GM12878 (cell line): Measurements from ENCODE around the gene LIX1L. TPM values are rescaled to one million over a fixed set of nuclear protein-coding genes. Genes with fewer than 3 reads are reported as not detected.

Experiments
- ATAC-seq: fragments of 200-7000 bp; cut with Tn5 transposase; 3 replicates; pipeline ENCODE4 v1.9.1; 2020; ENCODE audit warnings: mild to moderate bottlenecking, moderate library complexity
- BruUV-seq: library from RNA; stranded (reverse); fragments of 400-500 nt; replicated peaks from 2 replicates; lab custom pipeline; 2021; lab: Mats Ljungman, UMichigan
- CTCF ChIA-PET: fragments of 300-600 bp; sonication (Branson Sonifier 250); formaldehyde crosslinking; extraction: SDS; loops from one replicate; lab custom pipeline; 2021; ENCODE audit warnings: inconsistent platforms; lab: Yijun Ruan, JAX
- POLR2A ChIA-PET: fragments of 350-600 bp; formaldehyde crosslinking; extraction: SDS; loops from one replicate; lab custom pipeline; 2021; ENCODE audit warnings: inconsistent platforms; lab: Charles Lee
- RAD21 ChIA-PET: fragments of 300-600 bp; sonication (Branson Sonifier 250); formaldehyde crosslinking; loops from one replicate; lab custom pipeline; 2023; ENCODE audit warnings: antibody characterized with exemption; ENCODE audit not compliant: unreplicated experiment; lab: Charles Lee
- SMC1A ChIA-PET: fragments of 300-600 bp; sonication (Branson Sonifier 250); formaldehyde crosslinking; loops from one replicate; lab custom pipeline; 2023; ENCODE audit not compliant: unreplicated experiment, uncharacterized antibody; lab: Charles Lee
- DNase-seq: peaks from one replicate; pipeline ENCODE4 v3.0.0-alpha.2; 2011; ENCODE audit warnings: low read depth, low spot score
- FAIRE-seq: peaks from 3 replicates; lab custom pipeline; 2011; peaks lifted over from hg19 to GRCh38; lab: Jason Lieb, UNC
- H2AFZ ChIP-seq: 2 replicates; pipeline ENCODE4 v1.6.0; 2011; ENCODE audit warnings: low read depth, low read length, control low read depth; ENCODE audit not compliant: control insufficient read depth
- H3K27ac ChIP-seq: 2 replicates; pipeline ENCODE4 v1.5.1; 2011; ENCODE audit warnings: control low read depth; ENCODE audit not compliant: control insufficient read depth, insufficient read depth
- H3K27me3 ChIP-seq, 2 experiments: replicated peaks in 1 of 2; 2 replicates each; pipeline versions ENCODE4 v1.6.0 to v1.6.1; 2011; ENCODE audit warnings: low read length in 1 of 2; ENCODE audit not compliant: control insufficient read depth in 2 of 2, insufficient read depth in 2 of 2
- H3K36me3 ChIP-seq, 2 experiments: 2 replicates each; pipeline ENCODE4 v1.5.1; 2011; ENCODE audit warnings: low read length in 1 of 2; ENCODE audit not compliant: control insufficient read depth in 2 of 2, insufficient read depth in 2 of 2
- H3K4me1 ChIP-seq: 2 replicates; pipeline ENCODE4 v1.6.1; 2011; ENCODE audit warnings: mild to moderate bottlenecking, low read length, moderate library complexity, mixed read lengths; ENCODE audit not compliant: control insufficient read depth, insufficient read depth
- H3K4me2 ChIP-seq: 2 replicates; pipeline ENCODE4 v1.6.0; 2011; ENCODE audit warnings: control low read depth; ENCODE audit not compliant: control insufficient read depth, insufficient read depth
- H3K4me3 ChIP-seq: fragments of 200-600 bp; sonication (generic); 2 replicates; pipeline ENCODE4 v1.5.1; 2016
- H3K79me2 ChIP-seq: 2 replicates; pipeline ENCODE4 v1.6.0; 2011; ENCODE audit warnings: low read length; ENCODE audit not compliant: control insufficient read depth, insufficient read depth
- H3K9ac ChIP-seq: 2 replicates; pipeline ENCODE4 v1.8.0; 2011; ENCODE audit warnings: low read length, control low read depth, mixed read lengths; ENCODE audit not compliant: control insufficient read depth, insufficient read depth
- H3K9me3 ChIP-seq: replicated peaks from 3 replicates; pipeline ENCODE4 v1.5.1; 2011; ENCODE audit warnings: mild to moderate bottlenecking, low read length; ENCODE audit not compliant: control insufficient read depth, insufficient read depth
- H4K20me1 ChIP-seq: 2 replicates; pipeline ENCODE4 v1.6.0; 2011; ENCODE audit not compliant: control insufficient read depth, insufficient read depth
- BMI1 ChIP-seq: fragments of 450-650 bp; IDR thresholded peaks from 2 replicates; pipeline ENCODE4 v1.6.1; 2016; ENCODE audit warnings: mild to moderate bottlenecking, moderate library complexity, borderline replicate concordance
- CBX3 ChIP-seq: fragments of 200-600 bp; sonication (generic); IDR thresholded peaks from 2 replicates; pipeline ENCODE4 v1.6.1; 2016; ENCODE audit warnings: low read depth, borderline replicate concordance
- EP300 ChIP-seq, 2 experiments: fragments of 150-350 bp in 1 of 2; IDR thresholded peaks; 2 replicates each; pipeline ENCODE4 v1.6.1; 2011 to 2012; ENCODE audit warnings: low read depth in 2 of 2, low read length in 2 of 2, borderline replicate concordance in 1 of 2, improper control_type of control experiment in 1 of 2, inconsistent platforms in 1 of 2; ENCODE audit not compliant: control insufficient read depth in 1 of 2
- FOXM1 ChIP-seq: IDR thresholded peaks from 2 replicates; pipeline ENCODE4 v1.6.1; 2012; ENCODE audit warnings: low read depth, mild to moderate bottlenecking, inconsistent platforms, low read length, moderate library complexity
- HDAC6 ChIP-seq: fragments of 200-600 bp; sonication (generic); IDR thresholded peaks from one replicate; pipeline ENCODE4 v1.8.0; 2017; ENCODE audit warnings: antibody characterized with exemption; ENCODE audit not compliant: unreplicated experiment
- RUNX3 ChIP-seq: IDR thresholded peaks from 2 replicates; pipeline ENCODE4 v1.6.1; 2012; ENCODE audit warnings: low read length, inconsistent platforms
- SIX5 ChIP-seq: IDR thresholded peaks from 2 replicates; pipeline ENCODE4 v1.6.1; 2011; ENCODE audit warnings: mild to moderate bottlenecking, low read depth, low read length, moderate library complexity; ENCODE audit not compliant: severe bottlenecking
- SREBF2 ChIP-seq: IDR thresholded peaks from 2 replicates; pipeline ENCODE4 v1.6.1; 2012; ENCODE audit warnings: mild to moderate bottlenecking, low read length
- ZSCAN29 ChIP-seq: fragments of 450-650 bp; IDR thresholded peaks from 2 replicates; pipeline ENCODE4 v1.6.1; 2017; ENCODE audit warnings: mild to moderate bottlenecking, moderate library complexity
- WGBS: methylation state at CpG from one replicate; pipeline ENCODE4 v1.1.6; 2016; ENCODE audit warnings: low lambda C conversion rate; ENCODE audit not compliant: insufficient replicate concordance, insufficient coverage; ENCODE audit errors: missing lambda C conversion rate; 5-methylcytosine and 5-hydroxymethylcytosine counted together
- in situ Hi-C: fragments of 300-500 bp; cut with MboI; formaldehyde crosslinking; loops from 9 replicates; pipeline ENCODE4 v1.14.3; 2018; ENCODE audit warnings: mixed read lengths
- intact Hi-C: fragments of 100-400 bp; cut with micrococcal nuclease; formaldehyde crosslinking; loops from one replicate; pipeline ENCODE4 v1.14.2; 2022; ENCODE audit not compliant: unreplicated experiment
- polyA plus RNA-seq, 11 experiments: library from polyadenylated mRNA; depleted of rRNA in 4 of 11; unstranded in 6 of 11; stranded (reverse) in 5 of 11; fragments of >200 nt; fragmentation: Nextera tagmentation in 4 of 11; fragmentation: Illumina TruSeq in 1 of 11; extraction: Ambion mirVana in 4 of 11; extraction: Trizol in 1 of 11; gene quantifications; 1 replicate in 1 of 11; 2 replicates in 10 of 11; pipeline versions ENCODE4 v1.2.1 to v1.2.3, GENCODE V29; 2011 to 2016; ENCODE audit warnings: inconsistent platforms in 2 of 11, missing spikeins in 2 of 11, low read depth in 1 of 11
- total RNA-seq, 4 experiments: library from RNA; depleted of rRNA in 3 of 4; stranded (reverse); fragments of >200 nt in 3 of 4; fragmentation: Illumina TruSeq in 1 of 4; extraction: Trizol in 1 of 4; gene quantifications; 2 replicates each; pipeline versions ENCODE4 v1.2.1 to v1.2.3, GENCODE V29; 2013 to 2021

LIX1L gene
- total and polyA plus RNA-seq, 10 of the 15 experiments (the other 5 are each of a cell fraction or from before 2014, with no cell fraction given) = 5.5 to 48.2 (median 15.3) TPM

DNA sequence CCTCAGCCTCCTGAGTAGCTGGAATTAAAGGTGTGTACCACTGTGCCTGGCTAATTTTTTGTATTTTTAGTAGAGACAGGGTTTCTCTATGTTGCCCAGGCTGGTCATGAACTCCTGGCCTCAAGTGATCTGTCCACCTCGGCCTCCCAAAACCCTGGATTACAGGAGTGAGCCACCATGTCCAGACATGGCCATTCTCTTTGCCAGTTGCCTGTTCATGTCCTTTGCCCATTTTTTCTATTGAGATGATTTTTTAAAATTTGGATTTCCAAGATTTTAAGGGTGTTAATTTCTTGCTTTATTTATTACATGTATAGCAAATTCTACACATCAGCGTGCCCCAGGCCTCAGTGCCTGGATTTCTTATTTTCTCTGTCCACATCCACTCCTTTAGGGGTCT, 9.5 kb upstream of the LIX1L start:
- Histone ChIP-seq H3K36me3 (no peaks in the 10 kb centered on the region), H3K4me3 (no peak overlapping the region), H4K20me1 (no peaks in the 10 kb centered on the region), H3K9me3 (peaks cover 7% of the 10 kb centered on the region), H3K4me2 (no peak overlapping the region), H2AFZ (no peak overlapping the region), H3K4me1 (peaks cover 11% of the 10 kb centered on the region), H3K27ac (no peak overlapping the region), H3K27me3 (no peaks in the 10 kb centered on the region), H3K9ac (no peak overlapping the region), H3K79me2 (no peaks in the 10 kb centered on the region; the same call in 1 of the 2 replicates)
- FAIRE-seq (no peak), ATAC-seq (no peak), DNase-seq (no peak)
- no TSS peak for BruUV-seq
- ChIA-PET CTCF (interaction anchor here (0.6 to 2.0 kb wide), 6 partner anchors 10 to 122 kb away, joined by 3 to 9 read pairs (median 4); partner anchors contain the start of gene NUDT17), SMC1A (interaction anchor here (1.3 to 7.9 kb wide), 4 partner anchors 9 to 31 kb away, joined by 3 to 93 read pairs (median 3); partner anchors contain the start of gene LIX1L), POLR2A (interaction anchor here (0.9 to 4.3 kb wide), 4 partner anchors 9 to 70 kb away, joined by 3 to 15 read pairs (median 8); partner anchors contain the start of genes LIX1L and RBM8A), RAD21 (interaction anchor here (6.7 kb wide), 1 partner anchor 11 kb away, joined by 100 read pairs; no protein-coding TSS in a partner anchor)
- WGBS = 90% methylated on average over 2 of the region's 2 CpGs
- in situ Hi-C loops (no loop called here), intact Hi-C loops (no loop called here)
- TF ChIP-seq BMI1 (no peak), HDAC6 (no peak), EP300 (IDR thresholded peaks at IDR 0.05; ENCODE audit: borderline replicate concordance in 1 of 2, control insufficient read depth in 1 of 2, low read depth in 2 of 2, low read length in 2 of 2) (no peak), SIX5 (no peak), RUNX3 (no peak), SREBF2 (no peak), FOXM1 (no peak), ZSCAN29 (no peak), CBX3 (no peak)
